AG04449 (cell line): ENCODE data around the gene ZNF341.

Source experiments
- CTCF ChIA-PET: fragments of 350-600 bp; formaldehyde crosslinking; extraction: SDS; loops from one replicate; lab custom pipeline; 2021; ENCODE audit warnings: antibody characterized with exemption; lab: Yijun Ruan, JAX
- POLR2A ChIA-PET: fragments of 400-600, 350-600 bp; formaldehyde crosslinking; extraction: SDS; loops from one replicate; lab custom pipeline; 2020; ENCODE audit warnings: antibody characterized with exemption, inconsistent platforms; lab: Yijun Ruan, JAX
- DNase-seq: peaks from one replicate; pipeline ENCODE4 v3.0.0-alpha.2; 2010; ENCODE audit warnings: low read depth, low spot score
- H3K4me3 ChIP-seq: 2 replicates; pipeline ENCODE4 v1.5.1; 2011; ENCODE audit warnings: low read depth, mild to moderate bottlenecking, control low read depth, low read length
- TF ChIP-seq, protein P1 (sequence below): IDR thresholded peaks from one replicate; pipeline ENCODE4 v1.5.1; 2011; ENCODE audit warnings: mild to moderate bottlenecking, moderate library complexity, low read length, control low read depth, inconsistent platforms; ENCODE audit not compliant: insufficient read depth; ENCODE audit errors: missing control alignments

ZNF341 gene

DNA sequence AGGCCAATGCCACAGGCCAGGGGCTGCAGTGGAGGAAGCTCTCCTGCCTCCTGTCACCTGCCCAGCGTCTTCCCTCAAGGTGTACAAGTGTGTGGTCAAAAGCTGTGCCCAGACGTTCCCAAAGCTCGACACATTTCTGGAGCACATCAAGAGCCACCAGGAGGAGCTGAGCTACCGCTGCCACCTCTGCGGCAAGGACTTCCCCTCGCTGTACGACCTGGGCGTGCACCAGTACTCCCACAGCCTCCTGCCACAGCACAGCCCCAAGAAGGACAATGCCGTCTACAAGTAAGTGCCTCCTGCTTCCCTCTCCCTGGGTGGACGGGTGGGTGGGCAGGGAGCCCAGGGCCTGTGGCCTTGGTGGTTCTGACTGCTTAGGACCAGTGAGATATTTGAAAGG is 38.2 kb downstream of the ZNF341 start:
- TF ChIP-seq, protein P1, sequence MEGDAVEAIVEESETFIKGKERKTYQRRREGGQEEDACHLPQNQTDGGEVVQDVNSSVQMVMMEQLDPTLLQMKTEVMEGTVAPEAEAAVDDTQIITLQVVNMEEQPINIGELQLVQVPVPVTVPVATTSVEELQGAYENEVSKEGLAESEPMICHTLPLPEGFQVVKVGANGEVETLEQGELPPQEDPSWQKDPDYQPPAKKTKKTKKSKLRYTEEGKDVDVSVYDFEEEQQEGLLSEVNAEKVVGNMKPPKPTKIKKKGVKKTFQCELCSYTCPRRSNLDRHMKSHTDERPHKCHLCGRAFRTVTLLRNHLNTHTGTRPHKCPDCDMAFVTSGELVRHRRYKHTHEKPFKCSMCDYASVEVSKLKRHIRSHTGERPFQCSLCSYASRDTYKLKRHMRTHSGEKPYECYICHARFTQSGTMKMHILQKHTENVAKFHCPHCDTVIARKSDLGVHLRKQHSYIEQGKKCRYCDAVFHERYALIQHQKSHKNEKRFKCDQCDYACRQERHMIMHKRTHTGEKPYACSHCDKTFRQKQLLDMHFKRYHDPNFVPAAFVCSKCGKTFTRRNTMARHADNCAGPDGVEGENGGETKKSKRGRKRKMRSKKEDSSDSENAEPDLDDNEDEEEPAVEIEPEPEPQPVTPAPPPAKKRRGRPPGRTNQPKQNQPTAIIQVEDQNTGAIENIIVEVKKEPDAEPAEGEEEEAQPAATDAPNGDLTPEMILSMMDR, result no peak
- CTCF ChIA-PET, result interaction anchor here (2.0 kb wide), 1 partner anchor 22 kb away, joined by 5 read pairs; no protein-coding TSS in a partner anchor
- no peak overlapping the region for H3K4me3 ChIP-seq
- POLR2A ChIA-PET, result no interaction called here
- DNase-seq, result no peak

DNA sequence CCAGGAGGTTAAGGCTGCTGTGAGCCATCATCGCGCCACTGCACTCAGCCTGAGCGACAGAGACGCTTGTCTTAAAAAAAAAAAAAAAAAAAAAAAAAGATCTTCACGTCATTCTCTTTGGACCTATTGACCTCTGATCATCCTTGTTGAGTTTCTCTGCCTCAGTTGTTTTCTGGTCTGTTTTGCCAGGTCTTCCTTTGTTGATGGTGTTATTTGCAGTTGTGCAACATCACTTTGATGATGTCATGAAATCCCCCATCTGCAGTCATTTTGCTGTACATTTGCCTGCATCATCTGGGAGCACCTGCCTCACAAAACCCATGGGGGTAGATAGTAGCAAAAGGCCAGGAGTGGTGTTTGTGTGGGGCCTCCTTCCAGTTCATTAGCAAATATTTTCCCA is 40.1 kb downstream of the ZNF341 start:
- no peak overlapping the region for H3K4me3 ChIP-seq
- DNase-seq, result no peak
- CTCF ChIA-PET, result interaction anchor here (1.5 kb wide), 1 partner anchor 20 kb away, joined by 3 read pairs; no protein-coding TSS in a partner anchor
- POLR2A ChIA-PET, result no interaction called here
- TF ChIP-seq, protein P1, result no peak

DNA sequence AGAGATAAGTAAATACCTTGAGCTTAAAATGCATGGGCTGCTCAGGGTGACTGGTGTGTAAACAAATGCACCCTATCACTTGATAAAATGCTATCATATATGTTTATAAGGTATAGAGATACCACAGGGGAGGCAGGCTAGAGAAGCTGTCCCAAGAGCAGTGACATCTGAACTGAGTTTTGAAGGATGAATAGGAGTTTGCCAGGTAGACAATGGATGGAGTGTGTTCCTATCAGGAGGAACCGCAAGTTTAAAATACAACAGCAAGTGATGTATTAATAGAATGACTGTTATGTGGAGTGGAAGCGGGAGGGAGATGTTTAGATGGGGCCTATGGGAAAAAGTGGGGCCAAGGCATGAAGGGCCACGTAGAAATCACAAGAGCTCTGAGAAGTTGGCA is 40.6 kb downstream of the ZNF341 start:
- TF ChIP-seq, protein P1, result no peak
- ChIA-PET POLR2A (no interaction called here), CTCF (interaction anchor here (1.0 to 1.5 kb wide), 2 partner anchors 19 to 161 kb away, joined by 3 to 4 read pairs; no protein-coding TSS in a partner anchor)
- no peak for DNase-seq
- H3K4me3 ChIP-seq, result no peak overlapping the region

DNA sequence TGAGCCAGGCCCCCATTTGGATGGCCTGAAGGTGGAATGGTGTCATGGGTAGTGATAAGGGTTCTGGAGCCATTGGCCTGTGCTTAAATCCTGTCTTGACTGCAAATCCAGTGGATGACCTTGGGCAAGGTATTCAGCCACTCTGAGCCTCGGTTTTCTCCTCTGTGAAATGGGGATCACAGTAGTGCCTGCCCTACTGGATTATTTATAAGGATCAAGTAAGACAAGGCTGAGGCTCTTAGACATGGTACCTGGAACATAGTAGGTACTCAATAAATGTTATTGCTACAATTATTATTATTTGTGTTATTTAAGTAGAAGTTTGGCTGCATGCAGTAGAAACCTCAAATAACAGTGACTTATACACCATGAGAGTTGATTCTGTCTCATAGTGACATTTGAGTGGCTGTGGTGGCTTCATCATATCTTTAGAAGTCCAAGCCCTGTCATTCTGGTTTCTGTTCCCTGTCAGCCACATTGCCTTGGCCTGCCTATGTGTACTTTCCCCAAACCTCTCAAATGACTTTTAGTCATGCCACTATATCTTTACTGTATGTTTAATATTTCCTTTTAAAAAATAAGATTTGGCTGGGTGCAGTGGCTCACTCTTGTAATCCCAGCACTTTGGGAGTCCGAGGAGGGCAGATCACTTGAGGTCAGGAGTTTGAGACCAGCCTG is 41.8 kb downstream of the ZNF341 start:
- DNase-seq, result no peak
- ChIA-PET CTCF (interaction anchor here (1.0 to 1.5 kb wide), 2 partner anchors 18 to 160 kb away, joined by 3 to 4 read pairs; no protein-coding TSS in a partner anchor), POLR2A (no interaction called here)
- TF ChIP-seq, protein P1, result no peak
- no peak overlapping the region for H3K4me3 ChIP-seq

DNA sequence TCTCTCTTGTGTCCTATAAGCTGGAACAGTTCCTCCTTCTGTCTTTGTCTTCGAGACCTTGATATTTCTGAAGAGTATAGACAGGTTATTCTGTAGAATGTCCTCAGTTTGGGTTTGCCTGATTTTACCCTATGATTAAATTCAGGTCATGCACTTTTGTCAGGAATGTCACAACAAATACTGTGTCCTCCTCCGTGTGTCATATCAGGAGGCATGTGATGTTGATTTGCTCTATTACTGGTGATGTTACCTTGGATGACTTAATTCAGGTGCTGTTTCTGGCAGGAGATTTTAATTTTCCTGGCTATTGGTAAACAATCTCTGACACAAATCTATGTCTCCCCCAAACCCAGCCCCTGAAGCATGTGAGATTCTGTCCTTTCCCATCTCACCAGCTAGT is 46.0 kb downstream of the ZNF341 start:
- ChIA-PET CTCF (interaction anchor here (1.4 to 1.6 kb wide), 2 partner anchors 12 to 15 kb away, joined by 3 to 7 read pairs; no protein-coding TSS in a partner anchor), POLR2A (no interaction called here)
- no peak overlapping the region for H3K4me3 ChIP-seq
- TF ChIP-seq, protein P1, result no peak
- DNase-seq, result no peak

DNA sequence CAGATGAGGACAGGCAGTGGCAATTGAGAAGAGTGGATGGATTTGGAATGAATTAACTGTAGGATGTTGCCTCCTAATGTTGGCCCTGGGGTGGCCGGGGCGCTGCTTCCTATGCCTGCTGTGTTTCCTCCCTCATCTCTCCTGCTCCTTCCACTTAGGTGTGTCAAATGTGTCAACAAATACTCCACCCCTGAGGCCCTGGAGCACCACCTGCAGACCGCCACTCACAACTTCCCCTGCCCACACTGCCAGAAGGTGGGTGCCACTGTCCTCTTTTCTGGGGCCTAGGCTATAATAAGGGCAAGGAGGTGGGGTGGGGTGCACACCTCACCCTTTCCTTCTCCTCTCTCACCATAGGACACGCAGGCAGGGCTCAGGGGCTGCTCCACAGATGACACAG is 49.3 kb downstream of the ZNF341 start:
- no peak for DNase-seq
- TF ChIP-seq, protein P1, result no peak
- ChIA-PET CTCF (interaction anchor here (1.6 kb wide), 1 partner anchor 11 kb away, joined by 6 read pairs; no protein-coding TSS in a partner anchor), POLR2A (no interaction called here)
- H3K4me3 ChIP-seq, result no peak overlapping the region
